ENCODE data around the gene EPM2AIP1.

DNA sequence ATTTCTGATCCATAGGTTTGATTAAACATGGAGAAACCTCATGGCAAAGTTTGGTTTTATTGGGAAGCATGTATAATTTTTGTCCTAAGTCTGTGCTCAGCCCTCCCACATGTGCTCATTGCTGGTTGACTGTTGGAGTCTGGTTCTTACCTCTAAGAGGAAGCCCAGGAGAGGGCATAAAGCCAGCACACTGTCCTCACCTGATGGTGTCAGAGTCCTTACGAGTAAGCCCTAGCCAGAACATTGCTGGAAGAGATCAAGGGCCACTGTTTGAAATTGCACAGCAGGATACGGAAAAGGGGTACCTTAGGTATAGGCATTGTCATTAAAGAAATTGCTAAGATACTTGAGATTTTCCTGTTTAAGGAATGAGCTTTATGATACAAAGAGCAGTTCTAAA lies 21.7 kb upstream of the EPM2AIP1 start:
- TF ChIP-seq, protein P1, sequence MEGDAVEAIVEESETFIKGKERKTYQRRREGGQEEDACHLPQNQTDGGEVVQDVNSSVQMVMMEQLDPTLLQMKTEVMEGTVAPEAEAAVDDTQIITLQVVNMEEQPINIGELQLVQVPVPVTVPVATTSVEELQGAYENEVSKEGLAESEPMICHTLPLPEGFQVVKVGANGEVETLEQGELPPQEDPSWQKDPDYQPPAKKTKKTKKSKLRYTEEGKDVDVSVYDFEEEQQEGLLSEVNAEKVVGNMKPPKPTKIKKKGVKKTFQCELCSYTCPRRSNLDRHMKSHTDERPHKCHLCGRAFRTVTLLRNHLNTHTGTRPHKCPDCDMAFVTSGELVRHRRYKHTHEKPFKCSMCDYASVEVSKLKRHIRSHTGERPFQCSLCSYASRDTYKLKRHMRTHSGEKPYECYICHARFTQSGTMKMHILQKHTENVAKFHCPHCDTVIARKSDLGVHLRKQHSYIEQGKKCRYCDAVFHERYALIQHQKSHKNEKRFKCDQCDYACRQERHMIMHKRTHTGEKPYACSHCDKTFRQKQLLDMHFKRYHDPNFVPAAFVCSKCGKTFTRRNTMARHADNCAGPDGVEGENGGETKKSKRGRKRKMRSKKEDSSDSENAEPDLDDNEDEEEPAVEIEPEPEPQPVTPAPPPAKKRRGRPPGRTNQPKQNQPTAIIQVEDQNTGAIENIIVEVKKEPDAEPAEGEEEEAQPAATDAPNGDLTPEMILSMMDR (IDR thresholded peaks at IDR 0.05; ENCODE audit: low read depth, low read length), result no peak
- no peak for TF ChIP-seq EZH2phosphoT487 (IDR thresholded peaks at IDR 0.05; ENCODE audit: low read depth)

Measured in OCI-LY3 (cell line).